ENCODE measurements around the gene PEAK1. TPM values are rescaled to one million over a fixed set of nuclear protein-coding genes. Genes with fewer than 3 reads are reported as not detected.

PEAK1 gene
- total RNA-seq, 1 experiment from 2014 or later = 58.7 TPM

- in situ Hi-C loops (cut with HindIII; ENCODE audit: low pct_unique_long_range_greater_than_20kb, low sequenced_read_pairs) (no loop called here), intact Hi-C loops (cut with micrococcal nuclease; ENCODE audit: unreplicated experiment) (no loop called here)
- ATAC-seq = no peak
- Histone ChIP-seq H3K4me3 (ENCODE audit: low read depth in 2 of 2, low read length in 2 of 2) (no peak overlapping the region), H3K27me3 (ENCODE audit: control insufficient read depth, insufficient read depth, low read length) (no peaks in the 10 kb centered on the region), H3K9me3 (ENCODE audit: control insufficient read depth, insufficient read depth, low read depth, low read length) (no peaks in the 10 kb centered on the region), H3K36me3 (ENCODE audit: control insufficient read depth, insufficient read depth, low read length) (no peaks in the 10 kb centered on the region), H3K4me1 (ENCODE audit: control insufficient read depth, insufficient read depth, low read length) (no peaks in the 10 kb centered on the region), H3K27ac (ENCODE audit: low read length) (no peak overlapping the region)
- DNase-seq (ENCODE audit: low read depth, low spot score) = no peak
- no TSS peak for BruUV-seq (replicated peaks)
- ChIA-PET CTCF (no interaction called here), POLR2A (no interaction called here)
- no peak for TF ChIP-seq POLR2AphosphoS5 (IDR thresholded peaks at IDR 0.05; ENCODE audit: low read depth, low read length)
- TF ChIP-seq, protein P1, sequence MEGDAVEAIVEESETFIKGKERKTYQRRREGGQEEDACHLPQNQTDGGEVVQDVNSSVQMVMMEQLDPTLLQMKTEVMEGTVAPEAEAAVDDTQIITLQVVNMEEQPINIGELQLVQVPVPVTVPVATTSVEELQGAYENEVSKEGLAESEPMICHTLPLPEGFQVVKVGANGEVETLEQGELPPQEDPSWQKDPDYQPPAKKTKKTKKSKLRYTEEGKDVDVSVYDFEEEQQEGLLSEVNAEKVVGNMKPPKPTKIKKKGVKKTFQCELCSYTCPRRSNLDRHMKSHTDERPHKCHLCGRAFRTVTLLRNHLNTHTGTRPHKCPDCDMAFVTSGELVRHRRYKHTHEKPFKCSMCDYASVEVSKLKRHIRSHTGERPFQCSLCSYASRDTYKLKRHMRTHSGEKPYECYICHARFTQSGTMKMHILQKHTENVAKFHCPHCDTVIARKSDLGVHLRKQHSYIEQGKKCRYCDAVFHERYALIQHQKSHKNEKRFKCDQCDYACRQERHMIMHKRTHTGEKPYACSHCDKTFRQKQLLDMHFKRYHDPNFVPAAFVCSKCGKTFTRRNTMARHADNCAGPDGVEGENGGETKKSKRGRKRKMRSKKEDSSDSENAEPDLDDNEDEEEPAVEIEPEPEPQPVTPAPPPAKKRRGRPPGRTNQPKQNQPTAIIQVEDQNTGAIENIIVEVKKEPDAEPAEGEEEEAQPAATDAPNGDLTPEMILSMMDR (IDR thresholded peaks at IDR 0.05) = no peak
- no peak for TF ChIP-seq REST (IDR thresholded peaks at IDR 0.05; ENCODE audit: insufficient read depth in 1 of 2, low read depth in 2 of 2, low read length in 1 of 2)
- TF ChIP-seq TCF7L2 (IDR thresholded peaks at IDR 0.05; ENCODE audit: low read depth, low read length) = no peak
- no peak for TF ChIP-seq SIN3A (IDR thresholded peaks at IDR 0.05; ENCODE audit: borderline replicate concordance, insufficient read depth, low read depth, low read length)
Measured at GRCh38 chr15:77243135-77243534, 176.8 kb downstream of the PEAK1 start.

- CTCF ChIA-PET = no interaction called here
- TF ChIP-seq POLR2AphosphoS5 (IDR thresholded peaks at IDR 0.05; ENCODE audit: low read depth, low read length) = no peak
- no TSS peak for BruUV-seq (replicated peaks)
- Histone ChIP-seq H3K27ac (ENCODE audit: low read length) (no peak overlapping the region), H3K4me3 (ENCODE audit: low read depth in 2 of 2, low read length in 2 of 2) (no peak overlapping the region), H3K36me3 (ENCODE audit: control insufficient read depth, insufficient read depth, low read length) (peaks cover 2% of the 10 kb centered on the region; the same call in 1 of the 2 replicates), H3K9me3 (ENCODE audit: control insufficient read depth, insufficient read depth, low read depth, low read length) (no peaks in the 10 kb centered on the region), H3K4me1 (ENCODE audit: control insufficient read depth, insufficient read depth, low read length) (no peaks in the 10 kb centered on the region), H3K27me3 (ENCODE audit: control insufficient read depth, insufficient read depth, low read length) (no peaks in the 10 kb centered on the region)
- DNase-seq (ENCODE audit: low read depth, low spot score) (no peak), ATAC-seq (no peak)
- intact Hi-C loops (cut with micrococcal nuclease; ENCODE audit: unreplicated experiment) = no loop called here
- POLR2A ChIA-PET = no interaction called here
- in situ Hi-C loops (cut with HindIII; ENCODE audit: low pct_unique_long_range_greater_than_20kb, low sequenced_read_pairs) = no loop called here
Measured at GRCh38 chr15:77239882-77240608, 179.9 kb downstream of the PEAK1 start.

DNA sequence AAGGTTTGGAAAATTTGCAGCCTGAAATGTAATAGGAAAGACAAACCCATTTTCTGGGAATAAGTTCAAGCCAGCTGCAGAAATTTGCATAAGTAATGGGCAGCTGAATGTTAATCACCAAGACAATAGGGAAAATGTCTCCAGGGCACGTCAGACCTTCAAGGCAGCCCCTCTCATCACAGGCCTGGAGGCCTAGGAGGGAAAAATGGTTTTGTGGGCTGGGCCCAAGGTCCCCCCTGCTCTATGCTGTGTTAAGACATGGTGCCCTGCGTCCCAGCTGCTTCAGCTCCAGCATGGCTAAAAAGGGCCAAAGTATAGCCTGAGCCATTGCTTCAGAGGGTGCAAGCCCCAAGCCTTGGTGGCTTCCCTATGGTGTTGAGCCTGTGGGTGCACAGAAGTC lies 184.3 kb downstream of the PEAK1 start:
- in situ Hi-C loops (cut with HindIII; ENCODE audit: low pct_unique_long_range_greater_than_20kb, low sequenced_read_pairs) = no loop called here
- Histone ChIP-seq H3K27ac (ENCODE audit: low read length) (no peak overlapping the region), H3K36me3 (ENCODE audit: control insufficient read depth, insufficient read depth, low read length) (peaks cover 2% of the 10 kb centered on the region; the same call in 1 of the 2 replicates), H3K4me1 (ENCODE audit: control insufficient read depth, insufficient read depth, low read length) (no peaks in the 10 kb centered on the region), H3K9me3 (ENCODE audit: control insufficient read depth, insufficient read depth, low read depth, low read length) (no peaks in the 10 kb centered on the region), H3K27me3 (ENCODE audit: control insufficient read depth, insufficient read depth, low read length) (no peaks in the 10 kb centered on the region), H3K4me3 (ENCODE audit: low read depth in 2 of 2, low read length in 2 of 2) (no peak overlapping the region)
- intact Hi-C loops (cut with micrococcal nuclease; ENCODE audit: unreplicated experiment) = no loop called here
- POLR2A ChIA-PET = no interaction called here
- TF ChIP-seq POLR2AphosphoS5 (IDR thresholded peaks at IDR 0.05; ENCODE audit: low read depth, low read length) = no peak
- TF ChIP-seq TCF7L2 (IDR thresholded peaks at IDR 0.05; ENCODE audit: low read depth, low read length) = no peak
- CTCF ChIA-PET = no interaction called here
- ATAC-seq (no peak), DNase-seq (ENCODE audit: low read depth, low spot score) (no peak)
- no TSS peak for BruUV-seq (replicated peaks)
